ENCODE measurements around the gene MSLN. TPM values are rescaled to one million over a fixed set of nuclear protein-coding genes. Genes with fewer than 3 reads are reported as not detected.

The MSLN gene
- total RNA-seq, 2 donors from 2014 or later: 2.1 TPM; not detected in 1

- no peak overlapping the region for H3K4me3 ChIP-seq
- H3K4me1 ChIP-seq: peaks cover 56% of the 10 kb centered on the region
- intact Hi-C loops (cut with DNase I): no loop called here
- DNase-seq: no peak
- H3K27me3 ChIP-seq: peaks cover 0 to 7% of the 10 kb centered on the region in 2 donors
- TF ChIP-seq CTCF (IDR thresholded peaks at IDR 0.05): no peak
- no peak for TF ChIP-seq POLR2A (IDR thresholded peaks at IDR 0.05)
- H3K9me3 ChIP-seq: no peaks in the 10 kb centered on the region
- no peak for ATAC-seq
- no peaks in the 10 kb centered on the region for H3K36me3 ChIP-seq (replicated peaks in 1 of 2; ENCODE audit: insufficient read depth in 1 of 2, low read depth in 2 of 2)
- H3K27ac ChIP-seq: no peak overlapping the region
- 70 to 79% methylated on average over 11 to 24 of the region's 24 CpGs for whole genome bisulfite sequencing, 2 donors
Measured at GRCh38 chr16:722835-723633, 37.5 kb upstream of the MSLN start.

GRCh38 chr16:723695-724094 is 36.8 kb upstream of the MSLN start:
- Histone ChIP-seq H3K4me1 (peaks cover 56% of the 10 kb centered on the region), H3K36me3 (replicated peaks in 1 of 2; ENCODE audit: insufficient read depth in 1 of 2, low read depth in 2 of 2) (no peaks in the 10 kb centered on the region), H3K9me3 (no peaks in the 10 kb centered on the region), H3K4me3 (no peak overlapping the region), H3K27me3 (peaks cover 0 to 7% of the 10 kb centered on the region in 2 donors), H3K27ac (no peak overlapping the region)
- WGBS, 2 donors: 82% methylated on average over 9 of the region's 9 CpGs; no CpG with 5 or more reads in 1 of the 2 donors
- ATAC-seq (no peak), DNase-seq (no peak)
- TF ChIP-seq POLR2A (IDR thresholded peaks at IDR 0.05) (no peak), CTCF (IDR thresholded peaks at IDR 0.05) (no peak)
- intact Hi-C loops (cut with DNase I): no loop called here

GRCh38 chr16:724188-725040 is 36.1 kb upstream of the MSLN start:
- WGBS, 2 donors: 54% methylated on average over 23 of the region's 29 CpGs; no CpG with 5 or more reads in 1 of the 2 donors
- Histone ChIP-seq H3K27ac (no peak overlapping the region), H3K36me3 (replicated peaks in 1 of 2; ENCODE audit: insufficient read depth in 1 of 2, low read depth in 2 of 2) (no peaks in the 10 kb centered on the region), H3K4me3 (no peak overlapping the region), H3K27me3 (peaks cover 0 to 7% of the 10 kb centered on the region in 2 donors), H3K4me1 (peaks cover 53% of the 10 kb centered on the region), H3K9me3 (no peaks in the 10 kb centered on the region)
- DNase-seq (no peak), ATAC-seq (no peak)
- no peak for TF ChIP-seq POLR2A (IDR thresholded peaks at IDR 0.05)
- no peak for TF ChIP-seq CTCF (IDR thresholded peaks at IDR 0.05)
- intact Hi-C loops (cut with DNase I): no loop called here

- Histone ChIP-seq H3K36me3 (replicated peaks in 1 of 2; ENCODE audit: insufficient read depth in 1 of 2, low read depth in 2 of 2) (no peaks in the 10 kb centered on the region), H3K9me3 (no peaks in the 10 kb centered on the region), H3K4me3 (no peak overlapping the region), H3K27ac (no peak overlapping the region), H3K4me1 (peaks cover 47% of the 10 kb centered on the region), H3K27me3 (peaks cover 0 to 7% of the 10 kb centered on the region in 2 donors)
- intact Hi-C loops (cut with DNase I): no loop called here
- no peak for DNase-seq
- WGBS, 2 donors: 49 to 60% methylated on average over 4 to 7 of the region's 7 CpGs
- no peak for ATAC-seq
- TF ChIP-seq CTCF (IDR thresholded peaks at IDR 0.05) (no peak), POLR2A (IDR thresholded peaks at IDR 0.05) (no peak)
Measured at GRCh38 chr16:725041-725376, 35.5 kb upstream of the MSLN start.
